Measurements from ENCODE around the gene RAB3GAP1.

- no peak for TF ChIP-seq EP300 (IDR thresholded peaks at IDR 0.05; ENCODE audit: low read depth)
- no peak for TF ChIP-seq CTCF (IDR thresholded peaks at IDR 0.05)
- no peak for TF ChIP-seq POLR2AphosphoS5 (IDR thresholded peaks at IDR 0.05)
Observed at GRCh38 chr2:135091681-135092080, 39.6 kb downstream of the RAB3GAP1 start.
